HepG2 (cell line): ENCODE results near the gene C1QTNF6. TPM values are rescaled to one million over a fixed set of nuclear protein-coding genes. Genes with fewer than 3 reads are reported as not detected.

Source experiments
- ATAC-seq: fragments of 200-7000 bp; cut with Tn5 transposase; 3 replicates; pipeline ENCODE4 v1.9.1; 2020; ENCODE audit warnings: mild to moderate bottlenecking, moderate library complexity
- BruUV-seq: library from RNA; stranded (reverse); fragments of 400-500 nt; replicated peaks from 2 replicates; lab custom pipeline; 2021; lab: Mats Ljungman, UMichigan
- CTCF ChIA-PET: fragments of 300-600 bp; formaldehyde crosslinking; extraction: SDS; loops from one replicate; lab custom pipeline; 2021; ENCODE audit warnings: low total read pairs, inconsistent platforms, low intra/inter-chr PET ratio; lab: Yijun Ruan, JAX
- POLR2A ChIA-PET: fragments of 350-600 bp; sonication (Branson Sonifier 250); formaldehyde crosslinking; loops from one replicate; lab custom pipeline; 2020; ENCODE audit warnings: antibody characterized with exemption, inconsistent platforms; lab: Yijun Ruan, JAX
- DNase-seq: peaks from one replicate; pipeline ENCODE4 v3.0.0-alpha.2; 2015; ENCODE audit warnings: low spot score
- FAIRE-seq: peaks from 3 replicates; lab custom pipeline; 2011; peaks lifted over from hg19 to GRCh38; lab: Jason Lieb, UNC
- H2AFZ ChIP-seq: one replicate; pipeline ENCODE4 v1.6.1; 2011; ENCODE audit warnings: low read length, inconsistent platforms
- H3K27ac ChIP-seq: fragments of 300-600 bp; 3 replicates; pipeline ENCODE4 v1.8.0; 2011; ENCODE audit warnings: mixed run types, mild to moderate bottlenecking, mixed read lengths, low read length, inconsistent platforms; ENCODE audit not compliant: insufficient read depth; ENCODE audit errors: extremely low read length
- H3K27me3 ChIP-seq, 2 experiments: fragments of 200-600 bp in 1 of 2; 2 replicates in 1 of 2; 3 replicates in 1 of 2; pipeline versions ENCODE4 v1.6.0 to v1.8.0; 2011; ENCODE audit warnings: low read length in 2 of 2, mild to moderate bottlenecking in 2 of 2, moderate library complexity in 2 of 2, inconsistent platforms in 1 of 2; ENCODE audit not compliant: insufficient read depth in 2 of 2, control insufficient read depth in 1 of 2
- H3K36me3 ChIP-seq, 2 experiments: fragments of 200-600 bp in 1 of 2; replicated peaks in 1 of 2; 2 replicates in 1 of 2; 3 replicates in 1 of 2; pipeline versions ENCODE4 v1.5.1 to v1.8.0; 2011; ENCODE audit warnings: low read length in 2 of 2, inconsistent platforms in 1 of 2; ENCODE audit not compliant: insufficient read depth in 2 of 2, control insufficient read depth in 1 of 2
- H3K4me1 ChIP-seq: 2 replicates; pipeline ENCODE4 v1.5.1; 2012; ENCODE audit warnings: low read length, inconsistent platforms; ENCODE audit not compliant: insufficient read depth
- H3K4me2 ChIP-seq: 2 replicates; pipeline ENCODE4 v1.6.0; 2011; ENCODE audit warnings: low read depth, low read length, inconsistent platforms
- H3K4me3 ChIP-seq, 3 experiments: fragments of 200-600 bp in 1 of 3; sonication (generic), shearing (Covaris generic) in 1 of 3; replicated peaks in 1 of 3; 2 replicates each; pipeline ENCODE4 v1.5.1; 2011 to 2016; ENCODE audit warnings: low read length in 3 of 3, inconsistent platforms in 2 of 3, low read depth in 2 of 3, mild to moderate bottlenecking in 2 of 3, control low read depth in 1 of 3, mixed read lengths in 1 of 3; ENCODE audit not compliant: insufficient read depth in 1 of 3
- H3K79me2 ChIP-seq: one replicate; pipeline ENCODE4 v1.6.1; 2011; ENCODE audit warnings: low read length, inconsistent platforms; ENCODE audit not compliant: insufficient read depth
- H3K9ac ChIP-seq: 2 replicates; pipeline ENCODE4 v1.6.0; 2011; ENCODE audit warnings: mild to moderate bottlenecking, low read depth, low read length, inconsistent platforms; ENCODE audit not compliant: insufficient read depth
- H3K9me3 ChIP-seq: 2 replicates; pipeline ENCODE4 v1.5.1; 2012; ENCODE audit warnings: mild to moderate bottlenecking, low read length
- H4K20me1 ChIP-seq: 2 replicates; pipeline ENCODE4 v1.6.0; 2011; ENCODE audit warnings: inconsistent platforms, mild to moderate bottlenecking, low read length, moderate library complexity; ENCODE audit not compliant: insufficient read depth
- ESRRA ChIP-seq: sonication (generic); formaldehyde crosslinking; IDR thresholded peaks from 2 replicates; pipeline ENCODE4 v1.5.1; 2020; ENCODE audit warnings: mild to moderate bottlenecking, low read depth, missing genetic modification reagents
- FIP1L1 ChIP-seq: fragments of 200-400 bp; formaldehyde crosslinking; IDR thresholded peaks from 2 replicates; pipeline ENCODE4 v1.6.1; 2018; ENCODE audit warnings: low read depth, mild to moderate bottlenecking, low read length, moderate library complexity, borderline replicate concordance; ENCODE audit not compliant: insufficient read depth
- HNF4A ChIP-seq: sonication (generic); formaldehyde crosslinking; IDR thresholded peaks from 2 replicates; pipeline ENCODE4 v1.4.0; 2020; ENCODE audit warnings: missing genetic modification reagents
- JUNB ChIP-seq: sonication (generic); formaldehyde crosslinking; IDR thresholded peaks from 2 replicates; pipeline ENCODE4 v1.8.0; 2022; ENCODE audit warnings: missing genetic modification reagents, mild to moderate bottlenecking, borderline replicate concordance
- ZNF747 ChIP-seq: sonication (generic); formaldehyde crosslinking; IDR thresholded peaks from 2 replicates; pipeline ENCODE4 v1.8.1; 2023; ENCODE audit warnings: missing genetic modification reagents, mild to moderate bottlenecking, borderline replicate concordance
- ZNF768 ChIP-seq: sonication (generic); formaldehyde crosslinking; IDR thresholded peaks from 2 replicates; pipeline ENCODE4 v1.4.0; 2020; ENCODE audit warnings: missing genetic modification reagents
- WGBS: methylation state at CpG from one replicate; pipeline ENCODE4 v1.1.6; 2017; ENCODE audit warnings: low lambda C conversion rate; 5-methylcytosine and 5-hydroxymethylcytosine counted together
- in situ Hi-C: cut with HindIII; loops from 2 replicates; pipeline ENCODE4 v1.10.0; 2017; ENCODE audit warnings: low pct_unique_long_range_greater_than_20kb; ENCODE audit not compliant: extremely low pct_ligation_motif_present
- intact Hi-C: fragments of 100-400 bp; cut with micrococcal nuclease; formaldehyde crosslinking; loops from one replicate; pipeline ENCODE4 v1.10.0; 2022; ENCODE audit not compliant: unreplicated experiment
- polyA plus RNA-seq, 8 experiments: library from polyadenylated mRNA; depleted of rRNA in 3 of 8; stranded (reverse) in 7 of 8; unstranded in 1 of 8; fragments of >200 nt; fragmentation: Illumina TruSeq in 4 of 8; extraction: Trizol in 4 of 8; gene quantifications; 2 replicates each; pipeline versions ENCODE4 v1.2.1 to v1.2.3, GENCODE V29; 2011 to 2016; ENCODE audit warnings: low read depth in 4 of 8, missing spikeins in 1 of 8, mixed read lengths in 1 of 8; ENCODE audit not compliant: insufficient read depth in 1 of 8
- total RNA-seq, 5 experiments: library from RNA; depleted of rRNA; stranded (reverse); fragments of >200 nt; fragmentation: Illumina TruSeq; extraction: Trizol; gene quantifications; 2 replicates each; pipeline ENCODE4 v1.2.3, GENCODE V29; 2016; ENCODE audit warnings: low read depth in 1 of 5
- TF ChIP-seq, protein P1 (sequence below): IDR thresholded peaks from 2 replicates; pipeline ENCODE4 v1.6.1; 2016; ENCODE audit warnings: low read depth, control low read depth
- TF ChIP-seq, protein P2 (sequence below): sonication (generic); formaldehyde crosslinking; conservative IDR thresholded peaks from 2 replicates; pipeline ENCODE4 v1.4.0; 2020; ENCODE audit warnings: missing genetic modification reagents

Gene C1QTNF6
- total and polyA plus RNA-seq, 2 of the 13 experiments (the other 11 are each of a cell fraction or from before 2014, with no cell fraction given) = 2.7 to 6.9 TPM

DNA sequence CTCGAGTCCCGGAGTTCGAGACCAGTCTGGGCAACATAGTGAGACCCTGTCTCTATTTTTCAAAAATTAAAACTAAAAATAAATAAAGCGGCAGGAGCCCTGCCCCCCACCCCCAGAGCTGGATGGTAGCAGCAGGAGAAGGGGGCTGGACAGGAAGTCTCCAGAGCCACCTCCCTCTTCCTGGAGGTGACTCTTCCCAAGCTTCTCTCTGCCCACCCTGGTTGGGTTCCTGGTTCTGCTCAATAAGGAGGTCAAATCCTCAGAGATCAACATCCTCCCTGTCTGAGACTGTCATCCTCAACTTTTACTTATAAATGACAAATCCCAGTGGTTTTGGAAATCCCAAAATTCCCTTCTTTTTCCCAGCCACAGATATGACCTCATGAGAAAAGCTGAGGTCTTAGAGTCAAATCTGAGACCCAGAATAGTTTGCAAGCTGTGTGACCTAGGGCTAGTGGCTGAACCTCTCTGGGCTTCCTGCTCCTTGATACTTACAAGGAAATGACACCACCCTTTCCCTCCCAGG lies 987 bp downstream of the C1QTNF6 start:
- Histone ChIP-seq H2AFZ (no peak overlapping the region), H4K20me1 (no peaks in the 10 kb centered on the region), H3K9me3 (no peaks in the 10 kb centered on the region), H3K36me3 (no peaks in the 10 kb centered on the region), H3K4me3 (0 out of 6 replicates have a peak overlapping the region, but pooled peaks of 1 of the 3 experiments have one; percentile 57), H3K27ac (no peak overlapping the region), H3K4me2 (peak overlapping the region; percentile 59; the same call in 1 of the 2 replicates), H3K27me3 (no peaks in the 10 kb centered on the region), H3K4me1 (peaks cover 22% of the 10 kb centered on the region), H3K79me2 (no peaks in the 10 kb centered on the region), H3K9ac (no peak overlapping the region)
- BruUV-seq = no TSS peak
- ATAC-seq (no peak), DNase-seq (no peak), FAIRE-seq (no peak)
- WGBS = 86% methylated on average over 4 of the region's 4 CpGs
- intact Hi-C loops (no loop called here), in situ Hi-C loops (no loop called here)
- TF ChIP-seq, protein P1, sequence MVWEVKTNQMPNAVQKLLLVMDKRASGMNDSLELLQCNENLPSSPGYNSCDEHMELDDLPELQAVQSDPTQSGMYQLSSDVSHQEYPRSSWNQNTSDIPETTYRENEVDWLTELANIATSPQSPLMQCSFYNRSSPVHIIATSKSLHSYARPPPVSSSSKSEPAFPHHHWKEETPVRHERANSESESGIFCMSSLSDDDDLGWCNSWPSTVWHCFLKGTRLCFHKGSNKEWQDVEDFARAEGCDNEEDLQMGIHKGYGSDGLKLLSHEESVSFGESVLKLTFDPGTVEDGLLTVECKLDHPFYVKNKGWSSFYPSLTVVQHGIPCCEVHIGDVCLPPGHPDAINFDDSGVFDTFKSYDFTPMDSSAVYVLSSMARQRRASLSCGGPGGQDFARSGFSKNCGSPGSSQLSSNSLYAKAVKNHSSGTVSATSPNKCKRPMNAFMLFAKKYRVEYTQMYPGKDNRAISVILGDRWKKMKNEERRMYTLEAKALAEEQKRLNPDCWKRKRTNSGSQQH = no peak
- TF ChIP-seq ZNF768 (CRISPR knock-in tag) = peak; percentile 71; the same call in 1 of the 2 replicates
- no peak for TF ChIP-seq ZNF747 (CRISPR knock-in tag)
- no peak for TF ChIP-seq HNF4A (CRISPR knock-in tag)
- TF ChIP-seq, protein P2, sequence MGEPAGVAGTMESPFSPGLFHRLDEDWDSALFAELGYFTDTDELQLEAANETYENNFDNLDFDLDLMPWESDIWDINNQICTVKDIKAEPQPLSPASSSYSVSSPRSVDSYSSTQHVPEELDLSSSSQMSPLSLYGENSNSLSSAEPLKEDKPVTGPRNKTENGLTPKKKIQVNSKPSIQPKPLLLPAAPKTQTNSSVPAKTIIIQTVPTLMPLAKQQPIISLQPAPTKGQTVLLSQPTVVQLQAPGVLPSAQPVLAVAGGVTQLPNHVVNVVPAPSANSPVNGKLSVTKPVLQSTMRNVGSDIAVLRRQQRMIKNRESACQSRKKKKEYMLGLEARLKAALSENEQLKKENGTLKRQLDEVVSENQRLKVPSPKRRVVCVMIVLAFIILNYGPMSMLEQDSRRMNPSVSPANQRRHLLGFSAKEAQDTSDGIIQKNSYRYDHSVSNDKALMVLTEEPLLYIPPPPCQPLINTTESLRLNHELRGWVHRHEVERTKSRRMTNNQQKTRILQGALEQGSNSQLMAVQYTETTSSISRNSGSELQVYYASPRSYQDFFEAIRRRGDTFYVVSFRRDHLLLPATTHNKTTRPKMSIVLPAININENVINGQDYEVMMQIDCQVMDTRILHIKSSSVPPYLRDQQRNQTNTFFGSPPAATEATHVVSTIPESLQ (CRISPR knock-in tag) = no peak
- TF ChIP-seq JUNB (CRISPR knock-in tag) = no peak
- TF ChIP-seq FIP1L1 = no peak
- no peak for TF ChIP-seq ESRRA
- CTCF ChIA-PET = no interaction called here
- POLR2A ChIA-PET = interaction anchor here (0.9 to 2.2 kb wide), 3 partner anchors 8 to 13 kb away, joined by 6 to 11 read pairs (median 7); no protein-coding TSS in a partner anchor
